SK-MEL-5 (cell line): Measurements from ENCODE around the gene WASHC3. TPM values are rescaled to one million over a fixed set of nuclear protein-coding genes. Genes with fewer than 3 reads are reported as not detected.
"Not testable (repeated sequence)": the region's sequence is repeated elsewhere in the genome, so short reads cannot be mapped to it uniquely, and the experiment has no call there.

Source experiments
- DNase-seq: peaks from one replicate; pipeline ENCODE4 v3.0.0-alpha.2; 2016; ENCODE audit warnings: low read depth, low spot score
- in situ Hi-C: cut with HindIII; loops from 2 replicates; pipeline ENCODE4 v1.10.0; 2016; ENCODE audit warnings: low sequenced_read_pairs, high pct_unique_total_duplicates, low pct_unique_long_range_greater_than_20kb
- total RNA-seq: library from RNA; depleted of rRNA; stranded (reverse); fragments of >200 nt; shearing (Covaris generic); gene quantifications from 2 replicates; pipeline ENCODE4 v1.2.3, GENCODE V29; 2014

The WASHC3 gene
- total RNA-seq, 1 experiment from 2014 or later: 57.6 TPM

DNA sequence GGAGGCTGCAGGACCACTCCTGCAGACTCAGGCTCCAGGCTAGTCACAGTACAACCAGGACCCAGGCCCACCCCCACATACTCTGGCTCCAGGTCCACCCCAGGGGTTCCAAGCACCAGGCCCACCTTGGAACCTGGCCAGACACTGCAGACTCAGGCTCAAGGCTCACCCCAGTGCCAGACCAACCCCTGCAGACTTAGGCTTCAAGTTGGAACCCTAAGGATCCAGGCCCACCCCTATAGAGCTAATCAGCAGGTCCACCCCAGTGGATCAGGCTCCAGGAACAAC lies 8.8 kb downstream of the WASHC3 start:
- in situ Hi-C loops: no loop called here
- DNase-seq: no peak

GRCh38 chr12:102052192-102053061 lies 9.4 kb downstream of the WASHC3 start:
- no peak for DNase-seq
- in situ Hi-C loops: no loop called here

DNA sequence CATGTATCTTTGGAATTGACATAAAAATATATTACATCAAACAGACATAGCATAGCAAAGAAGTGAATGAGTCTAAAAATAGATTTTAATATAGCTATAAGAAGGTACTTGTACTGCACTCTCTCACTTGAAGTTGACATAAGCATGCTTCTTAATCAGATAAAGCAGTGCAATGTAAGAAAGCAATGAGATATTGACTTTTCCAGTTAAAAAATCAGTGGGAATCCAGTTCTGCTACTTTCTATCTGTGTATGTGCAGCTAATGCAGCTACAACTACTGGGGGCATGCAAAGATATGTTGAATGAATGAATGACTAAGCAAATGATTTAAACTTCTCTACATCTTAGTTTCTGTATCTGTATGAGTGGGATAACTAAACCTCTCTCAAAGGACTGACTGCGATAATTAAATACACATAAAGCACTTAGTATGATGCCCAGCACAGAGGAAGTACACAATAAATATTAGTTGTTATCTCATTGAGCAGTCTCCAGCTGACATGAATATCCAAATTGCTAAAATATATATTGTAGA lies 10.3 kb downstream of the WASHC3 start:
- in situ Hi-C loops: no loop called here
- DNase-seq: no peak

- DNase-seq: no peak
- in situ Hi-C loops: no loop called here
These were observed 10.9 kb downstream of the WASHC3 start for GRCh38 chr12:102050660-102051430.

DNA sequence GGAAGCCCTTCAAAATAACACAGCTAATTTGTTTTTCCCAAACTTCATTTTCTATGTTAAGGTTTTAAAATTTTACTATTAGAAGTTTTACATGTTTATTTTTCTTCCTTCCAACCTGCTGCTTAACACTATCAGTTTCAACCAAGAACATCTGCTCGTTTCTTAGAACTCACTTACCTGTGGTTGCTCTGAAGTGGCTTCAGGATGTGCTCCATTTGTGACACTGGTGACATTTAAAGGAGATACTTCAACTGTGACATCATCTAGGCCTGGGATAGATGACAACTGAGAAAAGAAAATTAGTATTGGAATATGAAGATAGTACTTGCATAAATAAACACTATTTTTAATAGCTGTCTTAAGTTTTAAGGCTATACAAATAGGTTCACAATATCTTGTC lies 17.9 kb downstream of the WASHC3 start:
- in situ Hi-C loops: no loop called here
- DNase-seq: no peak

- no peak for DNase-seq
- in situ Hi-C loops: no loop called here
These were observed 27.6 kb downstream of the WASHC3 start for GRCh38 chr12:102033991-102034745.

DNA sequence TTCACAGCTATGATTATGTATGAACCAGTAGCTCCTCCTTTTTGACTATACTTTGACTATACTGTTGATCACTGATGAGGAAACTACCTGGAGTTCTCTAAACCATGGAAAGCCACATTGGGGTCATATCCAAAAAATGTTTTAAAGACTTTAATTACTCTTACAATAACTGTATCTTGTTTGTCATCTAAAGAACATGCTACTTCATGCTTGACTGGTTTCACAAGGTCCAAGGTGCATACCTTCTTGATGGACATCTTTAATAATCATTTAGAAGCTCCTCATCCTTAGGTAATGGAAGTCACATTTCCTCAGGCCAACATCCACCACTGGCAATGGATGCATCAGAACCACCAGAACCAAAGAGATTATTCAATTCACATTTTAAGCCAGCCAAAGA lies 29.9 kb downstream of the WASHC3 start:
- in situ Hi-C loops: no loop called here

DNA sequence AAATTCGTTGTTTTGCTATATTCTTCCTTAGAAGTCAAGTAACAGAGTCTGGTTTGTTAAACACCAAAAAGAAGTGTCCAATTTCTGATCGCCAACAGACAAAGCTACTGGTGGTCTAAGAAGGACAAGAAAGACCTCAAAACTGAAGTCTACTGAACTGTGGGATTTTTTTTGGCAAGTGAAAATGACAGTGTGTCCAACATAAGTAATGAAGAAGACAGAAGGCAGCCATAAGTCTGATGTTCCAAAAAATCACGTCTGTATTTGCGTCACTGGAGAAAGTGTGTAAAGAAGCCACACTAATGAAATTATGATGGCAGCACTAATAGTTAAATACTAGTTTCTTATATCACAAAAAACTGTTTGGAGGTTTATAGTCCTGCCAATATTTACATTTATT lies 32.6 kb downstream of the WASHC3 start:
- in situ Hi-C loops: no loop called here
- DNase-seq: no peak

More for the DNA sequence above, 29.9 kb downstream of the WASHC3 start:
- DNase-seq: no peak

GRCh38 chr12:102026728-102027127 lies 35.1 kb downstream of the WASHC3 start:
- in situ Hi-C loops: no loop called here
- peak; percentile 15 for DNase-seq

DNA sequence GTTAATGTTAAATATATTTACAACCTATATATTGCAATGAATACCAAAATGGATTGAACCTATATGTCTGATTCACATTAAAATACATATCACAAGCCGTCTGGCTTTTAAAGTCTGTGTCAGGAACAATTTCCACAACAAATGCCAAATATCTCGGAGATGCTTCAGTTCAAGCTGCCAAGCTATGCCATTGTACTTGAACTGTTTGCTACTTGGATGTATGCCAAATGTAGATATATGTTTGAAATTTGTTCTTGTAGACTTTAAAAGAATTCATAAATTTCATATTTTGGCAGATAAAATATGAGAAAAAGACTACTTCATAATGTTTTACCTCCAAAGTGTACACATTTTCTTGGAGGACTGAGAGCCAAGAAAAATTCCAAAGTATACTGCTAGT lies 37.0 kb downstream of the WASHC3 start:
- no peak for DNase-seq
- in situ Hi-C loops: no loop called here

- no peak for DNase-seq
- in situ Hi-C loops: no loop called here
These were observed 38.4 kb downstream of the WASHC3 start for GRCh38 chr12:102023343-102023930.

DNA sequence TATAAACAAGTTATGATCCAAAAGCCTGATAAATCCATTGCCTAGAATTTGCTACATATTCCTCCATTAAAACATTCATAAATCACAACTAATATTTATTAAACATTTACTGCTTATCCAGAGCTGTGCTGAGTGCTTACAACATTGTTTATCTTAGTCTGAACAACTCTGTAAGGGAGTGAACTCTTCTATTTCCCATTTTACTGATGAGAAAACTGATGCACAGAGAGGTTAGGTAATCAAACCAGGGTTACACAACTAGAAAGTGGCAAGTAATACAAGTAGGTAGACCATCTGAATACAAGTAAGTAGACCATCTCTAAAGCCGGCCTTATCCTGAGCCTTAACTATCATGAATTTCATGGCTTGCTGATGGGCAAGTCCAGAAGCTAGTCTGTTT lies 39.5 kb downstream of the WASHC3 start:
- DNase-seq: no peak
- in situ Hi-C loops: no loop called here

- in situ Hi-C loops: no loop called here
- DNase-seq: no peak
These were observed 40.1 kb downstream of the WASHC3 start for GRCh38 chr12:102021540-102022246.

DNA sequence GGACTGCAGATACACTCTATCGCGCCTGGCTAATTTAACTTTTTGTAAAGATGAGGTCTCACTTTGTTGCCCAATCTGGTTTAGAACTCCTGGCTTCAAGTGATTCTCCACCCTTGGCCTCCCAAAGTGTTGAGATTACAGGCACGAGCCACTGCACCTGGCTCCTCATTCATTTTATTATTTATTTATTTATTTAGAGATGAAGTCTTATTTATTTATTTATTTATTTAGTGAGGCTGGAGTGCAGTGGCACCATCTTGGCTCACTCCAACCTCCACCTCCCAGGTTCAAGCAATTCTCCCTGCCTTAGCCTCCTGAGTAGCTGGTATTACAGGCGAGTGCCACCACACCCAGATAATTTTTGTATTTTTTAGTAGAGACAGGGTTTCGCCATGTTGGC lies 43.2 kb downstream of the WASHC3 start:
- DNase-seq, in situ Hi-C loops: not testable (repeated sequence)

GRCh38 chr12:102016472-102016871 lies 45.3 kb downstream of the WASHC3 start:
- in situ Hi-C loops: no loop called here
- DNase-seq: no peak

- in situ Hi-C loops: no loop called here
- DNase-seq: no peak
These were observed 51.4 kb downstream of the WASHC3 start for GRCh38 chr12:102010265-102010994.

DNA sequence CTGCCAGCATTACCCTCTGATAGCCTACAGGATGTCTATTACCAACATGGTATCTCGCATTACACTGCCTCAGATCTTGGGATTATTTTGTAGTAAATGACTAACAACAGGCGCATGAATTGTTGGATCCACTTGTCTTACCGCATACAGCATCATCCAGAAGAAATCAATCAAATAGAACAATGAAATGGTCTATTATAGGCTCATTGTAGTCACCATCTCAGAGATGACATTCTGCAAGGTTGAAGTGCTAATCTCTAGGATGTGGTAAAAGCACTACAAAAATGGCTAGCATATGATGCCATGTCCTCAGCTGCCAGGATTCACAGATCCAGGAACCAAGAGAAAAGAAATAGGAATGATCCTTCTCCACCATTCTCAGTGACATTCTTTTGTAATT lies 52.0 kb downstream of the WASHC3 start:
- in situ Hi-C loops: no loop called here
- no peak for DNase-seq
